ENCODE results near the gene FANCF. TPM values are rescaled to one million over a fixed set of nuclear protein-coding genes. Genes with fewer than 3 reads are reported as not detected.

FANCF gene
- total RNA-seq, 1 donor from 2014 or later: 8.6 TPM

- Histone ChIP-seq H3K4me3 (no peak overlapping the region), H3K4me1 (no peaks in the 10 kb centered on the region), H3K9me3 (no peaks in the 10 kb centered on the region), H3K27me3 (ENCODE audit: low read depth) (no peaks in the 10 kb centered on the region), H3K27ac (no peak overlapping the region), H3K36me3 (no peaks in the 10 kb centered on the region)
- no peak for TF ChIP-seq CTCF (IDR thresholded peaks at IDR 0.05)
- ATAC-seq: no peak
- no peak for DNase-seq
- intact Hi-C loops (cut with DNase I): no loop called here
Observed at GRCh38 chr11:22582151-22582410, 43.5 kb downstream of the FANCF start.

- intact Hi-C loops (cut with DNase I): no loop called here
- Histone ChIP-seq H3K9me3 (no peaks in the 10 kb centered on the region), H3K4me3 (no peak overlapping the region), H3K4me1 (no peaks in the 10 kb centered on the region), H3K27ac (no peak overlapping the region), H3K36me3 (no peaks in the 10 kb centered on the region), H3K27me3 (ENCODE audit: low read depth) (no peaks in the 10 kb centered on the region)
- ATAC-seq (no peak), DNase-seq (no peak)
- TF ChIP-seq CTCF (IDR thresholded peaks at IDR 0.05): no peak
Observed at GRCh38 chr11:22581354-22582150, 44.1 kb downstream of the FANCF start.

GRCh38 chr11:22577854-22578253 lies 47.8 kb downstream of the FANCF start:
- intact Hi-C loops (cut with DNase I): no loop called here
- no peaks in the 10 kb centered on the region for H3K4me1 ChIP-seq
- no peak overlapping the region for H3K27ac ChIP-seq
- ATAC-seq (no peak), DNase-seq (no peak)
- H3K4me3 ChIP-seq: no peak overlapping the region
- no peaks in the 10 kb centered on the region for H3K9me3 ChIP-seq
- no peaks in the 10 kb centered on the region for H3K36me3 ChIP-seq
- TF ChIP-seq CTCF (IDR thresholded peaks at IDR 0.05): no peak
- no peaks in the 10 kb centered on the region for H3K27me3 ChIP-seq (ENCODE audit: low read depth)

Other genes with a start within 250 kb of the FANCF start
- gene GAS2, start 40.8 kb upstream of the FANCF start, total RNA-seq: 2.6 TPM
- gene SVIP, start 204.0 kb upstream of the FANCF start, total RNA-seq: 27.1 TPM
- gene CCDC179, start 234.7 kb upstream of the FANCF start, total RNA-seq: not detected